Tibial nerve (tissue), 4 donors: Measurements from ENCODE around the gene CCNE1.

ENCODE experiments used
- EP300 ChIP-seq, 2 donors: sonication (generic); formaldehyde crosslinking; IDR thresholded peaks; one replicate each; pipeline ENCODE4 v1.6.1; 2017; ENCODE audit warnings: antibody characterized with exemption in 2 of 2, mild to moderate bottlenecking in 1 of 2
- POLR2A ChIP-seq, 2 donors: fragments of 450-650 bp; IDR thresholded peaks; one replicate each; pipeline ENCODE4 v1.6.1; 2017; ENCODE audit warnings: antibody characterized with exemption in 2 of 2, mild to moderate bottlenecking in 2 of 2, moderate library complexity in 2 of 2
- TF ChIP-seq, protein P1 (sequence below), 5 experiments: fragments of 200-600 bp in 3 of 5; fragments of 450-650 bp in 2 of 5; sonication (generic) in 3 of 5; IDR thresholded peaks; one replicate each; pipeline ENCODE4 v1.5.1; 2016 to 2019; ENCODE audit warnings: antibody characterized with exemption in 5 of 5, mild to moderate bottlenecking in 3 of 5, moderate library complexity in 2 of 5

DNA sequence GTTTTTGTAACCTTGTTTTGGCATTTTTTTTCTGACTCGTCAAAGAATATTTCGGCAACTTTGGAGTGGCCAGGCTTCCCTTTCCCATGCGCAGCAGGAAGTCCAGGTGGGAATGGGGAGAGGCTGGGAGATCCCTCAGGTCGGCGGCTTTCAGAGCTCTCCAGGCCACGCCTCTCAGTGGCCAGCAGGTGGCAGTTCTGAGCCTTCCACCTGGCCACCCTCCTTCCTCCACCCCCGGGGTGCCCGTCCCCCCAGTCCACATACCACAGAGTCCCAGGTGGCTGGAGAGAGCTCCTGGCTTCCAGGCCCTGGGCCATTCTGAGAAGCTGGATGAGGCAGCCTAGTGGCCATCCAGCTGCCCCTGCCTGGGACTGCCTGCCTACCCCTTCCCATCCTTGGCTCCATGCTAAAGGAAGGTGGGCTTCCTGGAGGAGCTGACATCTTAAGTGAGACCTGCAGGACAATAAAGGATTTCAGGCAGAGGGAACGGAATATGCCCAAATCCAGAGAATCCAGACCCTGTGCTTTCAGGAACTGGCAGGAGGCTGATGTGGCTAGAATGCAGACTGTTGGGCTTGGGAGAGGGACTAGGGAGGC lies 46.3 kb downstream of the CCNE1 start:
- TF ChIP-seq, protein P1, sequence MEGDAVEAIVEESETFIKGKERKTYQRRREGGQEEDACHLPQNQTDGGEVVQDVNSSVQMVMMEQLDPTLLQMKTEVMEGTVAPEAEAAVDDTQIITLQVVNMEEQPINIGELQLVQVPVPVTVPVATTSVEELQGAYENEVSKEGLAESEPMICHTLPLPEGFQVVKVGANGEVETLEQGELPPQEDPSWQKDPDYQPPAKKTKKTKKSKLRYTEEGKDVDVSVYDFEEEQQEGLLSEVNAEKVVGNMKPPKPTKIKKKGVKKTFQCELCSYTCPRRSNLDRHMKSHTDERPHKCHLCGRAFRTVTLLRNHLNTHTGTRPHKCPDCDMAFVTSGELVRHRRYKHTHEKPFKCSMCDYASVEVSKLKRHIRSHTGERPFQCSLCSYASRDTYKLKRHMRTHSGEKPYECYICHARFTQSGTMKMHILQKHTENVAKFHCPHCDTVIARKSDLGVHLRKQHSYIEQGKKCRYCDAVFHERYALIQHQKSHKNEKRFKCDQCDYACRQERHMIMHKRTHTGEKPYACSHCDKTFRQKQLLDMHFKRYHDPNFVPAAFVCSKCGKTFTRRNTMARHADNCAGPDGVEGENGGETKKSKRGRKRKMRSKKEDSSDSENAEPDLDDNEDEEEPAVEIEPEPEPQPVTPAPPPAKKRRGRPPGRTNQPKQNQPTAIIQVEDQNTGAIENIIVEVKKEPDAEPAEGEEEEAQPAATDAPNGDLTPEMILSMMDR (IDR thresholded peaks at IDR 0.05), result peak in 2 of 5 experiments; percentile 21 to 29
- TF ChIP-seq POLR2A (IDR thresholded peaks at IDR 0.05) (no peak), EP300 (IDR thresholded peaks at IDR 0.05) (no peak)
